ENCODE data around the gene BMP7. TPM values are rescaled to one million over a fixed set of nuclear protein-coding genes. Genes with fewer than 3 reads are reported as not detected.

The BMP7 gene
- total RNA-seq, 4 donors from 2014 or later = 4.6 to 7.1 (median 5.6) TPM

GRCh38 chr20:57148263-57148662 is 118.2 kb downstream of the BMP7 start:
- H3K4me3 ChIP-seq = no peak overlapping the region
- TF ChIP-seq POLR2A (IDR thresholded peaks at IDR 0.05; ENCODE audit: low read depth) (no peak), POLR2AphosphoS5 (IDR thresholded peaks at IDR 0.05) (no peak), EP300 (IDR thresholded peaks at IDR 0.05) (no peak), CTCF (IDR thresholded peaks at IDR 0.05) (no peak)
- H3K27me3 ChIP-seq = peaks cover 0 to 14% (median 0%) of the 10 kb centered on the region in 4 donors
- WGBS = 25% methylated on average over 13 of the region's 13 CpGs
- no peaks in the 10 kb centered on the region for H3K9me3 ChIP-seq
- H3K27ac ChIP-seq (replicated peaks in 1 of 4) = no peak overlapping the region
- DNase-seq (ENCODE audit: extremely low spot score) = no peak
- H3K36me3 ChIP-seq = no peaks in the 10 kb centered on the region
- peaks cover 4 to 10% (median 10%) of the 10 kb centered on the region in 4 donors for H3K4me1 ChIP-seq
- intact Hi-C loops (cut with DNase I) = no loop called here

GRCh38 chr20:57147185-57147584 is 119.3 kb downstream of the BMP7 start:
- intact Hi-C loops (cut with DNase I) = no loop called here
- WGBS = 81% methylated on average over 5 of the region's 5 CpGs
- no peak for DNase-seq (ENCODE audit: extremely low spot score)
- Histone ChIP-seq H3K27me3 (peaks cover 0 to 25% (median 0%) of the 10 kb centered on the region in 4 donors), H3K4me1 (peaks cover 4 to 10% (median 10%) of the 10 kb centered on the region in 4 donors), H3K36me3 (no peaks in the 10 kb centered on the region), H3K27ac (replicated peaks in 1 of 4) (no peak overlapping the region), H3K9me3 (no peaks in the 10 kb centered on the region), H3K4me3 (no peak overlapping the region)
- TF ChIP-seq POLR2AphosphoS5 (IDR thresholded peaks at IDR 0.05) = no peak
- no peak for TF ChIP-seq POLR2A (IDR thresholded peaks at IDR 0.05; ENCODE audit: low read depth)
- TF ChIP-seq CTCF (IDR thresholded peaks at IDR 0.05) = no peak

GRCh38 chr20:57146155-57146554 is 120.3 kb downstream of the BMP7 start:
- no peak overlapping the region for H3K4me3 ChIP-seq
- H3K27me3 ChIP-seq = peaks cover 0 to 29% (median 0%) of the 10 kb centered on the region in 4 donors
- H3K27ac ChIP-seq (replicated peaks in 1 of 4) = no peak overlapping the region
- no peaks in the 10 kb centered on the region for H3K9me3 ChIP-seq
- intact Hi-C loops (cut with DNase I) = no loop called here
- H3K4me1 ChIP-seq = peaks cover 4 to 10% (median 10%) of the 10 kb centered on the region in 4 donors
- no peaks in the 10 kb centered on the region for H3K36me3 ChIP-seq
- no peak for DNase-seq (ENCODE audit: extremely low spot score)
- WGBS = 91% methylated on average over 2 of the region's 2 CpGs
- TF ChIP-seq POLR2A (IDR thresholded peaks at IDR 0.05; ENCODE audit: low read depth) = no peak
- TF ChIP-seq CTCF (IDR thresholded peaks at IDR 0.05) = no peak
- TF ChIP-seq POLR2AphosphoS5 (IDR thresholded peaks at IDR 0.05) = no peak
- TF ChIP-seq EP300 (IDR thresholded peaks at IDR 0.05) = no peak

GRCh38 chr20:57145089-57145631 is 121.3 kb downstream of the BMP7 start:
- Histone ChIP-seq H3K36me3 (no peaks in the 10 kb centered on the region), H3K9me3 (no peaks in the 10 kb centered on the region), H3K27me3 (peaks cover 0 to 29% (median 0%) of the 10 kb centered on the region in 4 donors), H3K27ac (replicated peaks in 1 of 4) (no peak overlapping the region), H3K4me3 (no peak overlapping the region), H3K4me1 (peaks cover 4 to 10% (median 10%) of the 10 kb centered on the region in 4 donors)
- 90% methylated on average over 8 of the region's 8 CpGs for WGBS
- intact Hi-C loops (cut with DNase I) = no loop called here
- TF ChIP-seq POLR2AphosphoS5 (IDR thresholded peaks at IDR 0.05) (no peak), EP300 (IDR thresholded peaks at IDR 0.05) (no peak), POLR2A (IDR thresholded peaks at IDR 0.05; ENCODE audit: low read depth) (no peak), CTCF (IDR thresholded peaks at IDR 0.05) (no peak)
- DNase-seq (ENCODE audit: extremely low spot score) = no peak

- H3K4me1 ChIP-seq = peaks cover 0 to 6% (median 5%) of the 10 kb centered on the region in 4 donors
- no peak for TF ChIP-seq POLR2AphosphoS5 (IDR thresholded peaks at IDR 0.05)
- no peak for TF ChIP-seq POLR2A (IDR thresholded peaks at IDR 0.05; ENCODE audit: low read depth)
- no peak for TF ChIP-seq CTCF (IDR thresholded peaks at IDR 0.05)
- TF ChIP-seq EP300 (IDR thresholded peaks at IDR 0.05) = no peak
- H3K27me3 ChIP-seq = peaks cover 0 to 29% (median 0%) of the 10 kb centered on the region in 4 donors
- no peak overlapping the region for H3K27ac ChIP-seq (replicated peaks in 1 of 4)
- intact Hi-C loops (cut with DNase I) = no loop called here
- no peak overlapping the region for H3K4me3 ChIP-seq
- DNase-seq (ENCODE audit: extremely low spot score) = no peak
- 84% methylated on average over 9 of the region's 9 CpGs for WGBS
- H3K9me3 ChIP-seq = no peaks in the 10 kb centered on the region
- H3K36me3 ChIP-seq = no peaks in the 10 kb centered on the region
These were observed 123.3 kb downstream of the BMP7 start for GRCh38 chr20:57143173-57143572.
